ENCODE data around the gene STYXL2. TPM values are rescaled to one million over a fixed set of nuclear protein-coding genes. Genes with fewer than 3 reads are reported as not detected.
A peak's percentile ranks its signal among the peaks of the same experiment; 100 is the strongest.

Gene STYXL2
- polyA plus RNA-seq (2013, experiment 1 of 2), result not detected
- polyA plus RNA-seq (2013, experiment 2 of 2), result 0.01 TPM

- Histone ChIP-seq H2AFZ (ENCODE audit: low read length) (no peak within 1 kb of the TSS), H3K4me2 (ENCODE audit: insufficient read depth, low read length, poor library complexity, severe bottlenecking) (no peak within 1 kb of the TSS), H2BK12ac (ENCODE audit: low read length) (no peak within 1 kb of the TSS), H3K27me3 (ENCODE audit: control insufficient read depth in 3 of 3, insufficient read depth in 3 of 3, low read depth in 1 of 3, low read length in 3 of 3) (peaks cover 0 to 7% (median 0%) of the 10 kb centered on the region in 3 experiments), H3K36me3 (replicated peaks in 1 of 2; ENCODE audit: control insufficient read depth in 2 of 2, insufficient read depth in 2 of 2, low read length in 2 of 2) (no peaks in the 10 kb centered on the region), H2AK5ac (ENCODE audit: low read depth, low read length) (no peak within 1 kb of the TSS), H2BK15ac (ENCODE audit: low read length) (no peak within 1 kb of the TSS), H2BK120ac (ENCODE audit: low read depth, low read length) (no peak within 1 kb of the TSS), H4K8ac (ENCODE audit: low read depth, low read length) (no peak within 1 kb of the TSS), H3K4me1 (ENCODE audit: control insufficient read depth in 2 of 2, insufficient read depth in 1 of 2, low read depth in 1 of 2, low read length in 2 of 2) (peaks cover 0 to 5% of the 10 kb centered on the region in 2 donors), H3K4ac (ENCODE audit: low read length) (no peak within 1 kb of the TSS), H3K14ac (ENCODE audit: low read length) (peak within 1 kb of the TSS; percentile 77), H2BK5ac (ENCODE audit: low read length) (no peak within 1 kb of the TSS), H3K9me3 (replicated peaks in 1 of 2; ENCODE audit: control insufficient read depth in 2 of 2, insufficient read depth in 1 of 2, low read depth in 1 of 2, low read length in 2 of 2) (no peaks in the 10 kb centered on the region), H3K23ac (ENCODE audit: low read depth, low read length, poor library complexity) (peak within 1 kb of the TSS; percentile 46), H3K27ac (replicated peaks; ENCODE audit: low read length) (no peak within 1 kb of the TSS), H3K4me3 (ENCODE audit: low read length in 2 of 2) (no peak within 1 kb of the TSS), H3K9ac (ENCODE audit: low read depth, low read length, poor library complexity) (peak within 1 kb of the TSS; percentile 6), H4K91ac (ENCODE audit: low read depth, low read length, poor library complexity) (no peak within 1 kb of the TSS), H3K18ac (ENCODE audit: low read length) (peak within 1 kb of the TSS; percentile 5), H3K79me1 (ENCODE audit: low read depth, low read length) (no peaks in the 10 kb centered on the region)
- WGBS, 2 donors (ENCODE audit: extremely low coverage in 2 of 2, insufficient read length in 2 of 2, insufficient replicate concordance in 1 of 2), result no CpG with 5 or more reads among the region's 8 CpGs
- no peak for DNase-seq (ENCODE audit: low spot score)
Observed at GRCh38 chr1:167093846-167094516, at the start of gene STYXL2. TSS of gene STYXL2 (plus strand) at chr1:167094075. CDS start at chr1:167094850, 775 bp downstream.

DNA sequence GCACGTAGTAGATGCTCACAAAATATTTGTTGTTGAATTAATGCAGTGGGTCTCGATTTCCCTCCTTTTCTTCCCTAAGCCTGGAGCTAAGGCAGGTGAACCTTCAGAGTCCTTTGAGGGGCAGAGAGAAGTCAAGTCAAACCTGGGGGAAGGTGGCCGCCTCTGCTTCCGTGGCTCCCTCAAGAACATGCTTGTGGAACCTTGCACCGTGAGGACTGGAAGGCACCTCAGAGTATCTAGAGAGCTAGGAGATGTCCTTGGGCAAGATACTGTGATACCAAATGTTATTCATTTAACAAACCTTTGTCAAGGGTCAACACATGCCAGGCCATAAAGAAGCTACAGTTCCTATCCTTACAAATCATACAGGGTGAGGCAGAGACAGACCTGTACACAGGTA is 42.0 kb upstream of the STYXL2 start:
- Histone ChIP-seq H3K27me3 (ENCODE audit: control insufficient read depth in 3 of 3, insufficient read depth in 3 of 3, low read depth in 1 of 3, low read length in 3 of 3) (peaks cover 0 to 2% (median 0%) of the 10 kb centered on the region in 3 experiments), H2BK5ac (ENCODE audit: low read length) (no peak overlapping the region), H3K9ac (ENCODE audit: low read depth, low read length, poor library complexity) (no peak overlapping the region), H3K79me1 (ENCODE audit: low read depth, low read length) (peaks cover 3% of the 10 kb centered on the region), H3K36me3 (replicated peaks in 1 of 2; ENCODE audit: control insufficient read depth in 2 of 2, insufficient read depth in 2 of 2, low read length in 2 of 2) (peaks cover 0 to 3% of the 10 kb centered on the region in 2 donors), H3K23ac (ENCODE audit: low read depth, low read length, poor library complexity) (no peak overlapping the region), H2AFZ (ENCODE audit: low read length) (no peak overlapping the region), H2BK12ac (ENCODE audit: low read length) (no peak overlapping the region), H2BK15ac (ENCODE audit: low read length) (no peak overlapping the region), H3K4me3 (ENCODE audit: low read length in 2 of 2) (no peak overlapping the region), H3K9me3 (replicated peaks in 1 of 2; ENCODE audit: control insufficient read depth in 2 of 2, insufficient read depth in 1 of 2, low read depth in 1 of 2, low read length in 2 of 2) (peaks cover 0 to 6% of the 10 kb centered on the region in 2 donors), H4K8ac (ENCODE audit: low read depth, low read length) (no peak overlapping the region), H3K4ac (ENCODE audit: low read length) (no peak overlapping the region), H2BK120ac (ENCODE audit: low read depth, low read length) (no peak overlapping the region), H3K18ac (ENCODE audit: low read length) (no peak overlapping the region), H4K91ac (ENCODE audit: low read depth, low read length, poor library complexity) (no peak overlapping the region), H3K27ac (replicated peaks; ENCODE audit: low read length) (no peak overlapping the region), H3K14ac (ENCODE audit: low read length) (no peak overlapping the region), H3K4me2 (ENCODE audit: insufficient read depth, low read length, poor library complexity, severe bottlenecking) (no peak overlapping the region), H3K4me1 (ENCODE audit: control insufficient read depth in 2 of 2, insufficient read depth in 1 of 2, low read depth in 1 of 2, low read length in 2 of 2) (peaks cover 0 to 4% of the 10 kb centered on the region in 2 donors), H2AK5ac (ENCODE audit: low read depth, low read length) (no peak overlapping the region)
- no CpG with 5 or more reads among the region's 5 CpGs for WGBS, 2 donors (ENCODE audit: extremely low coverage in 2 of 2, insufficient read length in 2 of 2, insufficient replicate concordance in 1 of 2)
- DNase-seq (ENCODE audit: low spot score), result no peak

DNA sequence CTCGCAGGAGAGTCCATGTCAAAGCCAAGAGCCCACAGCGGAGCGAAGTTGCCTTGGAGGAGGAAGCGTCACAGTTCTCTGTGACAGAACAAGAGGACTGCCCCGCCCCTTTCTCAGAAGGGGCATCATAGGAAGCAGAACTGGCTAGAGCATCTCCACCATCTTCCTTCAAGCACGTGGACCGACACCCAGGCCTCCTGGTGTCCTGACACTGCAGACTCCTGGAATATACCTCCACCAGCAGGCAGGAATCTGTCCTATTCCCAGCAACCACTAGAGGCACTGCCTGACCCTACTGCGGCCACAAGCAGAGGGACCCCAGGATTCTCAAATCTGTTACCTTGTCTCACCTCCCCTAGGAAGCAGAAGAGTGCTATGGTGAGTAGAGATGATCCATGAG is 41.5 kb upstream of the STYXL2 start:
- H4K91ac ChIP-seq (ENCODE audit: low read depth, low read length, poor library complexity), result peak overlapping the region; percentile 25
- H3K4me2 ChIP-seq (ENCODE audit: insufficient read depth, low read length, poor library complexity, severe bottlenecking), result no peak overlapping the region
- H3K4me1 ChIP-seq (ENCODE audit: control insufficient read depth in 2 of 2, insufficient read depth in 1 of 2, low read depth in 1 of 2, low read length in 2 of 2), result peaks cover under 1 to 4% of the 10 kb centered on the region in 2 donors
- no peak overlapping the region for H2BK5ac ChIP-seq (ENCODE audit: low read length)
- no peak overlapping the region for H3K9ac ChIP-seq (ENCODE audit: low read depth, low read length, poor library complexity)
- H2BK15ac ChIP-seq (ENCODE audit: low read length), result no peak overlapping the region
- H2BK12ac ChIP-seq (ENCODE audit: low read length), result no peak overlapping the region
- no peak overlapping the region for H2AFZ ChIP-seq (ENCODE audit: low read length)
- no peak overlapping the region for H3K27ac ChIP-seq (replicated peaks; ENCODE audit: low read length)
- no peak for DNase-seq (ENCODE audit: low spot score)
- H2BK120ac ChIP-seq (ENCODE audit: low read depth, low read length), result no peak overlapping the region
- peaks cover 0 to 3% of the 10 kb centered on the region in 2 donors for H3K36me3 ChIP-seq (replicated peaks in 1 of 2; ENCODE audit: control insufficient read depth in 2 of 2, insufficient read depth in 2 of 2, low read length in 2 of 2)
- peaks cover 0 to 6% of the 10 kb centered on the region in 2 donors for H3K9me3 ChIP-seq (replicated peaks in 1 of 2; ENCODE audit: control insufficient read depth in 2 of 2, insufficient read depth in 1 of 2, low read depth in 1 of 2, low read length in 2 of 2)
- no peak overlapping the region for H3K4ac ChIP-seq (ENCODE audit: low read length)
- no peak overlapping the region for H3K23ac ChIP-seq (ENCODE audit: low read depth, low read length, poor library complexity)
- H3K79me1 ChIP-seq (ENCODE audit: low read depth, low read length), result peaks cover 3% of the 10 kb centered on the region
- H4K8ac ChIP-seq (ENCODE audit: low read depth, low read length), result no peak overlapping the region
- H3K14ac ChIP-seq (ENCODE audit: low read length), result no peak overlapping the region
- H2AK5ac ChIP-seq (ENCODE audit: low read depth, low read length), result no peak overlapping the region
- no peak overlapping the region for H3K4me3 ChIP-seq (ENCODE audit: low read length in 2 of 2)
- H3K18ac ChIP-seq (ENCODE audit: low read length), result no peak overlapping the region
- peaks cover 0 to 2% (median 0%) of the 10 kb centered on the region in 3 experiments for H3K27me3 ChIP-seq (ENCODE audit: control insufficient read depth in 3 of 3, insufficient read depth in 3 of 3, low read depth in 1 of 3, low read length in 3 of 3)
- no CpG with 5 or more reads among the region's 8 CpGs for WGBS, 2 donors (ENCODE audit: extremely low coverage in 2 of 2, insufficient read length in 2 of 2, insufficient replicate concordance in 1 of 2)

DNA sequence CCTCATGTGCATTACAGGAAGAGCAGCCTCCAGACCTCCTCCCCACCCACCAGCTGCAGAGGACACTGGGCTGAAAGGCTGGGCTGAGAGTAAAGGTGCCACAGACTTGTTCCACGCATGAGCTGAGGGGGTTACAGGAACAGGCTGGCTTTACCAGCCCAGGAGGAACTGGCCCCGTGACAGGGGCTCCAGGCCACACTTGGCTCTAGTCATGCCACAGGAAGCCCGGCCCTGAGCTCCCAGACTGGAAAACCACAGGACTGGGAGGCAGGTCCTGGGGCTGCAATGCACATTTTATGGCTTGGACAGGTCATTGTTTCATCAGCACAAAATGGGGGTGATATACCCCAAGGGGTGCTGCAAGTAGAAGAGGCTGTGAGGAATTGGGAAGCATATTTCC is 39.3 kb upstream of the STYXL2 start:
- Histone ChIP-seq H4K91ac (ENCODE audit: low read depth, low read length, poor library complexity) (no peak overlapping the region), H2AFZ (ENCODE audit: low read length) (no peak overlapping the region), H2BK15ac (ENCODE audit: low read length) (peak overlapping the region; percentile 40), H3K4me1 (ENCODE audit: control insufficient read depth in 2 of 2, insufficient read depth in 1 of 2, low read depth in 1 of 2, low read length in 2 of 2) (peaks cover 5 to 9% of the 10 kb centered on the region in 2 donors), H3K4ac (ENCODE audit: low read length) (no peak overlapping the region), H4K8ac (ENCODE audit: low read depth, low read length) (no peak overlapping the region), H3K18ac (ENCODE audit: low read length) (no peak overlapping the region), H2BK12ac (ENCODE audit: low read length) (no peak overlapping the region), H3K9ac (ENCODE audit: low read depth, low read length, poor library complexity) (no peak overlapping the region), H3K36me3 (replicated peaks in 1 of 2; ENCODE audit: control insufficient read depth in 2 of 2, insufficient read depth in 2 of 2, low read length in 2 of 2) (peaks cover 0 to 3% of the 10 kb centered on the region in 2 donors), H2AK5ac (ENCODE audit: low read depth, low read length) (no peak overlapping the region), H3K9me3 (replicated peaks in 1 of 2; ENCODE audit: control insufficient read depth in 2 of 2, insufficient read depth in 1 of 2, low read depth in 1 of 2, low read length in 2 of 2) (peaks cover 0 to 6% of the 10 kb centered on the region in 2 donors), H3K27me3 (ENCODE audit: control insufficient read depth in 3 of 3, insufficient read depth in 3 of 3, low read depth in 1 of 3, low read length in 3 of 3) (peaks cover 0 to 2% (median 0%) of the 10 kb centered on the region in 3 experiments), H2BK120ac (ENCODE audit: low read depth, low read length) (no peak overlapping the region), H3K27ac (replicated peaks; ENCODE audit: low read length) (no peak overlapping the region), H3K4me2 (ENCODE audit: insufficient read depth, low read length, poor library complexity, severe bottlenecking) (no peak overlapping the region), H3K79me1 (ENCODE audit: low read depth, low read length) (peaks cover 3% of the 10 kb centered on the region), H3K14ac (ENCODE audit: low read length) (no peak overlapping the region), H2BK5ac (ENCODE audit: low read length) (no peak overlapping the region), H3K23ac (ENCODE audit: low read depth, low read length, poor library complexity) (no peak overlapping the region), H3K4me3 (ENCODE audit: low read length in 2 of 2) (no peak overlapping the region)
- DNase-seq (ENCODE audit: low spot score), result no peak
- WGBS, 2 donors (ENCODE audit: extremely low coverage in 2 of 2, insufficient read length in 2 of 2, insufficient replicate concordance in 1 of 2), result no CpG with 5 or more reads among the region's 3 CpGs

Measured in neuronal stem cell (in vitro differentiated cells).